Gastroesophageal sphincter (tissue), 4 donors: ENCODE data around the gene TBX20. TPM values are rescaled to one million over a fixed set of nuclear protein-coding genes. Genes with fewer than 3 reads are reported as not detected.
"Not testable (repeated sequence)": the region's sequence is repeated elsewhere in the genome, so short reads cannot be mapped to it uniquely, and the experiment has no call there.

Experiments
- ATAC-seq: fragments of 150-250 bp; one replicate; pipeline ENCODE4 v1.9.1; 2016; ENCODE audit warnings: mild to moderate bottlenecking, moderate library complexity
- H3K27ac ChIP-seq, 4 donors: fragments of 200-600 bp; sonication (generic) in 3 of 4; 1 replicate in 3 of 4; 2 replicates in 1 of 4; pipeline ENCODE4 v1.5.1; 2016 to 2019
- H3K27me3 ChIP-seq: fragments of 200-600 bp; sonication (generic); one replicate; pipeline ENCODE4 v1.5.1; 2019
- H3K36me3 ChIP-seq, 2 donors: fragments of 200-600 bp; sonication (generic); one replicate each; pipeline ENCODE4 v1.5.1; 2019; ENCODE audit warnings: control low read depth in 1 of 2
- H3K4me1 ChIP-seq, 3 donors: fragments of 200-600 bp; sonication (generic); 1 replicate in 2 of 3; 2 replicates in 1 of 3; pipeline ENCODE4 v1.5.1; 2016 to 2019; ENCODE audit warnings: control low read depth in 2 of 3
- H3K4me3 ChIP-seq, 2 donors: fragments of 200-600 bp; sonication (generic); one replicate each; pipeline ENCODE4 v1.5.1; 2019; ENCODE audit warnings: mild to moderate bottlenecking in 1 of 2, moderate library complexity in 1 of 2
- H3K9me3 ChIP-seq, 3 donors: fragments of 200-600 bp; sonication (generic); one replicate each; pipeline ENCODE4 v1.5.1; 2017 to 2019; ENCODE audit warnings: control low read depth in 2 of 3
- EP300 ChIP-seq: sonication (generic); formaldehyde crosslinking; IDR thresholded peaks from one replicate; pipeline ENCODE4 v1.6.1; 2017; ENCODE audit warnings: antibody characterized with exemption, mild to moderate bottlenecking
- POLR2A ChIP-seq, 2 donors: fragments of 450-650 bp; IDR thresholded peaks; one replicate each; pipeline ENCODE4 v1.6.1; 2017; ENCODE audit warnings: antibody characterized with exemption in 2 of 2, mild to moderate bottlenecking in 2 of 2, moderate library complexity in 1 of 2
- POLR2AphosphoS5 ChIP-seq: sonication (generic); formaldehyde crosslinking; IDR thresholded peaks from one replicate; pipeline ENCODE4 v1.6.1; 2017; ENCODE audit warnings: antibody characterized with exemption
- WGBS, 2 donors: methylation state at CpG; one replicate each; pipeline ENCODE4 v1.1.5; 2018; ENCODE audit warnings: low coverage in 1 of 2; 5-methylcytosine and 5-hydroxymethylcytosine counted together
- total RNA-seq, 4 donors: library from RNA; depleted of rRNA; stranded (reverse); fragments of >200 nt; gene quantifications; one replicate each; pipeline ENCODE4 v1.1.0, GENCODE V29; 2016
- TF ChIP-seq, protein P1 (sequence below), 4 experiments: fragments of 200-600 bp in 2 of 4; fragments of 450-650 bp in 2 of 4; sonication (generic) in 1 of 4; IDR thresholded peaks; one replicate each; pipeline ENCODE4 v1.5.1; 2017 to 2019; ENCODE audit warnings: antibody characterized with exemption in 4 of 4, mild to moderate bottlenecking in 2 of 4, moderate library complexity in 2 of 4

The TBX20 gene
- total RNA-seq, 4 donors from 2014 or later = 0.54 to 5.4 TPM; not detected in 2

DNA sequence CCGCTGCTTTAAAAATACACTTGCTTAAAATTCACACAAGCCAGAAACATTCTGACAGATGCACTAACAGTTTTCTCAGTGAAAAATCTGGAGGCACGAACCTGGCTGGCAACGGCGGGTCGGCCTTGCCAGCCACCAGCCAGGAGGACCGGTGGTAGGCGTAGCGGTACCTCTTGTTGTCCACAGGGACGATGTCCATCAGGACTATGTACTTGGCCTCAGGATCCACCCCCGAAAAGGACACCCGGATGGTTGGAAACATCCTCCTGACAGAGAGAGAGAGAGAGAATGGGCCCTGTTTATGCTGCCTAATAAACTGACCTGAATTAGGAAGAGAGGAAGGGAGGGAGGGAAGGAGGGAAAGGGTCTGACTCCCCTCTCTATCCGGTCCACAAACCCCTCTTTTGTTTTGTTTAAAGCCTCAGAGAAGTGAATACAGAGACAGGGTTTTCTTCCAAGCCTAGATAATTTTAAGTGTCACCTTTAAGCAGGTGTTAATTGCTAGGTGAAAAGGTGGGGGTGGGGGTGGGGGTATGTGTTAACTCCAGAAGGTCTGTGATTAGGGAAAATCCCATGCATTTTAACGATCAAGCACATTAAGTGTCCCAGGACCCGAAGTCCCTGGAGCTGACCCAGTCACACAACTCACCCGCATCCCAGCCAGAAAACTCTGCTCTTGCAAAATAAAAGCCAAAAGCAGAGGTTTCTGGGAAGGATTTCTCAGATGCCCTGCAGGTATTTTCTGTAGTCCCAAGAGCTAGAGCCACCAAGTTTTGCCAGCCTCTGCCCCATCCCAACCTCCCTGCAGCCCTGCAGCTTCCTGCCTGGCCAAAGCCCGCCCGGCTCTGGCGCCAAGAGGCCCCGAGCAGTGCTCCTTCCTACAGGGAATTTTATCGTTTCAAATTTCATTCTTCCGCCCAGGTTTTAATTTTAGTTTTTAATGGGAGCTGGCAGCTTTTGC lies 5.0 kb downstream of the TBX20 start:
- ATAC-seq = no peak
- H3K4me3 ChIP-seq = no peak overlapping the region

DNA sequence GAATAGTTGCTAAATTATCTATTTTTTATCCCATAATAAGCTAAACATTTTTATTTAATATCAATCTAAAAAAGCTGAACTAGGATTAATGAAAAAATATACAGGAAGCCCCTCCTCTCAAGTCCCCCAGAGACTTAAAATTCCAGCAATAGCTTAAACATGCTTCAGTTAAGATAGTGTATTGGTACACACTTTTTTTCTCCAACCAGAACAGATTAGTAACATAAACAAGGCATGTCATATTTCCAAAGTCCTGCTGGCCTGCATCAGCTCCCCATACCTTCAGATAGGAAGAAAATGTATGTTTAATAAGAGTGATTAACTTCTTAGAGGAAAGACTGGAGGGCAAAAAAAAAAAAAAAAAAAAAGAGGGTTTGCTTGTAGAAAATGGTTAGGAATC lies 7.1 kb downstream of the TBX20 start:
- H3K27me3 ChIP-seq = peaks cover 94% of the 10 kb centered on the region
- no peak for TF ChIP-seq POLR2A (IDR thresholded peaks at IDR 0.05)
- TF ChIP-seq, protein P1, sequence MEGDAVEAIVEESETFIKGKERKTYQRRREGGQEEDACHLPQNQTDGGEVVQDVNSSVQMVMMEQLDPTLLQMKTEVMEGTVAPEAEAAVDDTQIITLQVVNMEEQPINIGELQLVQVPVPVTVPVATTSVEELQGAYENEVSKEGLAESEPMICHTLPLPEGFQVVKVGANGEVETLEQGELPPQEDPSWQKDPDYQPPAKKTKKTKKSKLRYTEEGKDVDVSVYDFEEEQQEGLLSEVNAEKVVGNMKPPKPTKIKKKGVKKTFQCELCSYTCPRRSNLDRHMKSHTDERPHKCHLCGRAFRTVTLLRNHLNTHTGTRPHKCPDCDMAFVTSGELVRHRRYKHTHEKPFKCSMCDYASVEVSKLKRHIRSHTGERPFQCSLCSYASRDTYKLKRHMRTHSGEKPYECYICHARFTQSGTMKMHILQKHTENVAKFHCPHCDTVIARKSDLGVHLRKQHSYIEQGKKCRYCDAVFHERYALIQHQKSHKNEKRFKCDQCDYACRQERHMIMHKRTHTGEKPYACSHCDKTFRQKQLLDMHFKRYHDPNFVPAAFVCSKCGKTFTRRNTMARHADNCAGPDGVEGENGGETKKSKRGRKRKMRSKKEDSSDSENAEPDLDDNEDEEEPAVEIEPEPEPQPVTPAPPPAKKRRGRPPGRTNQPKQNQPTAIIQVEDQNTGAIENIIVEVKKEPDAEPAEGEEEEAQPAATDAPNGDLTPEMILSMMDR (IDR thresholded peaks at IDR 0.05) = no peak
- no peak for TF ChIP-seq EP300
- TF ChIP-seq POLR2AphosphoS5 = no peak

More for the DNA sequence above, 5.0 kb downstream of the TBX20 start:
- TF ChIP-seq EP300 (no peak), POLR2AphosphoS5 (no peak), POLR2A (IDR thresholded peaks at IDR 0.05) (no peak)
- TF ChIP-seq, protein P1 (IDR thresholded peaks at IDR 0.05) = no peak
- Histone ChIP-seq H3K27ac (no peak overlapping the region), H3K4me1 (peaks cover 0 to 8% (median 6%) of the 10 kb centered on the region in 3 donors), H3K9me3 (no peaks in the 10 kb centered on the region), H3K27me3 (peaks cover 98% of the 10 kb centered on the region), H3K36me3 (no peaks in the 10 kb centered on the region)
- 8 to 39% methylated on average over 9 to 10 of the region's 21 CpGs for WGBS, 2 donors

DNA sequence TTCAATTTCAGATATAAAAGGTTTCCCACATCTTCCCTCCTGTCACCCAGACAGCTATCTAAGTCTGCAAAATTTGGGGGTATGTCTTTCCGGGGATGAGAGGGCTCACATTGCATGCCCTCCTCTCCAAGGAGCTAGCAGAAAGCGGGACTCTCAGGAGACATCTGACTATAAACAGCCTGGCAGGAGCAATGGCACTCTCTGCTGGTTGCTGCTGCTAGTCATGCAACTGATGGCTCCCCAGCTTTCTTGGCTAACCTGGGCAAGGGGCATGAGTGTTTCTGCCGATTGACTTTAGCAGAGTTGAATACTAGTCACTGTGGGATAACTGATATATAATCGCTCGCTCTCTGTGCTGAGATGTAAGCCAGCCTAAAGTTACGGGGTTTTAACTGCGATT lies 12.0 kb downstream of the TBX20 start:
- ATAC-seq = no peak
- WGBS, 2 donors = 69 to 79% methylated on average over 6 to 7 of the region's 7 CpGs

More for the DNA sequence above, 7.1 kb downstream of the TBX20 start:
- ATAC-seq = no peak
- no peaks in the 10 kb centered on the region for H3K36me3 ChIP-seq
- H3K9me3 ChIP-seq = no peaks in the 10 kb centered on the region
- H3K4me3 ChIP-seq = no peak overlapping the region
- H3K4me1 ChIP-seq = no peaks in the 10 kb centered on the region
- no peak overlapping the region for H3K27ac ChIP-seq

DNA sequence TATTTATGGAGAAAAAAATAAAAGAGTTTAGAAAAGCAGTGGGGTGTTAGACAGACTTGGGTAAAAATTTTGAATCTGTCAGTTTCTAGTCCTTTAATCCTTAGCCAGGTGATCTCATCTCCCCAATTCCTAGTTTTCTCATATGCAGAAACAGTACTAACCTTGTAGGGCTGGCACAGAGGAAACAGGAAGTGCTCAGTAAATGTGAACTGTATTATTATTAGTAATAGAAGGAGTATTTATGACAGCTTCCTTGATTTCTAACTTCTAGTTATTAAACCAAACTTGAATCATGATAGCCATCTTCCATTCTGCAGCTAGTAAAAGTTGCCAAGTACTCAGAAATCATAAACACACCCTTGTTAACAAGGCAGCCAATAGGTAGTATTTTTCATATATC lies 12.5 kb downstream of the TBX20 start:
- no peaks in the 10 kb centered on the region for H3K36me3 ChIP-seq
- H3K4me3 ChIP-seq = no peak overlapping the region
- ATAC-seq = no peak
- no peak overlapping the region for H3K27ac ChIP-seq
- no peaks in the 10 kb centered on the region for H3K9me3 ChIP-seq
- H3K4me1 ChIP-seq = no peaks in the 10 kb centered on the region
- H3K27me3 ChIP-seq = peaks cover 47% of the 10 kb centered on the region
- TF ChIP-seq EP300 = no peak
- TF ChIP-seq, protein P1 (IDR thresholded peaks at IDR 0.05) = no peak
- TF ChIP-seq POLR2AphosphoS5 = no peak
- no peak for TF ChIP-seq POLR2A (IDR thresholded peaks at IDR 0.05)

More for the DNA sequence above, 12.0 kb downstream of the TBX20 start:
- no peak overlapping the region for H3K4me3 ChIP-seq
- H3K36me3 ChIP-seq = no peaks in the 10 kb centered on the region
- TF ChIP-seq, protein P1 (IDR thresholded peaks at IDR 0.05) = no peak
- TF ChIP-seq POLR2AphosphoS5 (no peak), POLR2A (IDR thresholded peaks at IDR 0.05) (no peak), EP300 (no peak)
- no peaks in the 10 kb centered on the region for H3K4me1 ChIP-seq
- no peak overlapping the region for H3K27ac ChIP-seq
- H3K27me3 ChIP-seq = peaks cover 52% of the 10 kb centered on the region
- no peaks in the 10 kb centered on the region for H3K9me3 ChIP-seq

DNA sequence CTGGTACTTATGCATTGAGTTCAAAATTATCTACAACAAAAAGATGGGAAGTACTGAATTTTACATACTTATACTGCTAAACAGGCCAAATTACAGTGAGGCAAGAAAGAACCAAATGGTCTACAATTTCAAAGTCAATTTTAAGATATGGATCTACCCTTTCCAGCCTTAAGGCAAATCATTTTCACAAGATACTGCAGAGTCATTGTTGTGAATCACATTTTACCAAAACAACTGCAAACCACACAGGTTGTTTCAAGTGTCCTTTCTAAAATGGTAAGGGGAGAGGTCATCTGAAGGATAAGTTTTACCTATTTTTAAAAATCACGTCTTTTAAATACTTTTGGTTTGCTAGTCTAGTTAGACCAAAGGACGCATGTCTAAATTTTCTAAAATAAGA lies 12.9 kb downstream of the TBX20 start:
- 71 to 78% methylated on average over 2 of the region's 2 CpGs for WGBS, 2 donors
- H3K4me3 ChIP-seq, ATAC-seq, H3K9me3 ChIP-seq, H3K27ac ChIP-seq, H3K4me1 ChIP-seq, H3K36me3 ChIP-seq: not testable (repeated sequence)
- H3K27me3 ChIP-seq = peaks cover 43% of the 10 kb centered on the region

DNA sequence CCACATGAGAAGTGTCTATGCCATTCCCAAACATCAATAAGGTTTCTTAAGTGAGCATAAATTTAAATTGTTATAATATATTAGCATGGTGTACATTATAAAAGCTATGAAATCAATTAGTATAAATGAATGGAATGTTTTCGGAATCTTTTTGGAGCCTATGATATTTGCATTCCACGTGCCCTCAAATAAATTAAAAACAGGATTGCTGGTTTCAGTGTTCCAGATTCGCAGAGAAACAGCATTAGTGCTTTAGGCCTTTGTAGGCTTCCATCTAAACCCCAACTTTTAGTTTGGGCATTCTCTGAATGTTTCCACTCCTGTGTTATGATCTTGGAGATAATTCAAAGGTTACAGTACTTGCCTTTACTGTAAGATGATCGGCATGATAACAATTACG lies 15.4 kb downstream of the TBX20 start:
- ATAC-seq, H3K4me1 ChIP-seq, H3K9me3 ChIP-seq, H3K36me3 ChIP-seq, H3K4me3 ChIP-seq, H3K27ac ChIP-seq: not testable (repeated sequence)
- H3K27me3 ChIP-seq = peaks cover 20% of the 10 kb centered on the region
- WGBS, 2 donors = 79 to 94% methylated on average over 2 to 5 of the region's 5 CpGs
